Left hindlimb (tissue), 1 donor: ENCODE data around the gene TNRC18.
"Not testable (repeated sequence)": the region's sequence is repeated elsewhere in the genome, so short reads cannot be mapped to it uniquely, and the experiment has no call there.

ENCODE experiments used
- DNase-seq: peaks from one replicate; pipeline ENCODE4 v3.0.0-alpha.2; 2018

The TNRC18 gene

DNA sequence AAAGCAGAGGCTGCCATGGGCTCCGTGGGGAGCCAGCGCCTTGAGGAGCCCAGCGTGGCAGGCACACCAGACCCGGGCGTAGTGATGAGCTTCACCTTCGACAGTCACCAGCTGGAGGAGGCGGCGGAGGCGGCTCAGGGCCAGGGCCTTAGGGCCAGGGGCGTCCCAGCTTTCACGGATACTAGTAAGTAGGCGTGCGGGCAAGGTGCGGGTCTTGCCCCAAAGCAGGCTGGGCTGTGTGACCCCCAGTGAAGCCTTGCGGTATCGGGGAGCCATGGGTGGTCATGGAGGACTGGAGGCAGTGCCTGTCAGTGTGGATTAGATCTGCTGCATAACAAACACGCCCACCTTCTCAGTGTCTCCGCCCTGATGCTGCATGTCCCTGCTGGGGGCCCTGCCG, 135.8 kb downstream of the TNRC18 start:
- DNase-seq, result no peak

DNA sequence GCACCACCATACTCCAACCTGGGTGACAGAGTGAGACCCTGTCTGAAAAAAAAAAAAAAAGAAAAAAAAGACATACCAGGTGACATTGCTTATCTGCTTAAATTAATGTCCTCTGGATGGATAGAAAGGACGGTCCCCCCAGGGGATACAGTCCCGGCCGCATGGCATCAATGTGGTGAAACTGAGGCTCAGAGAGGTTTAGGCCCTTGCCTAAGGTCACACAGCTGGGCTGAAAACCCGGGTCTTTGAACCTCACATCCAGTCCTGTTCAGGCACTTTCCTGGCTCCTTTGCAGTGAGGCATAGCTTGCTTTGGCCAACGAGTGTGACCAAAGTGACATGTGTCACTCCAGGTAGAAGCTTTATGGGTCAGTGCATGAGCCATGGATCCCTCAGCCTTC, 136.3 kb downstream of the TNRC18 start:
- DNase-seq, result not testable (repeated sequence)

DNA sequence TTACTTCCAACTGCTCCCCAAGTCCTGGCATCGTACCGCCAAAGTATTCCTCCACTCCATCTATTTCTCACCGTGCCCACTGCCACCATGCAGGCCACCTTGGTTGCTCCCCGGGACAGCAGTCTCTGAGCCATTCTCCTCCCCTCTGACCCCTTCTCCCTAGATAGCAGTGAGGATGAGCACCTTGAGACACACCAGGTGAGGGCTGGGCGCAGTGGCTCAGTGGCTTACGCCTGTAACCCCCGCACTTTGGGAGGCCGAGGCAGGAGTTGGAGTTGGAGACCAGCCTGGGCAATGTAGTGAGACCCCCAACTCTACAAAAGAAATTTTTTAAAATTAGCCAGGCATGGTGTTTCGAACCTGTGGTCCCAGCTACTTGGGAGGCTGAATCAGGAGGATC, 136.7 kb downstream of the TNRC18 start:
- no peak for DNase-seq

DNA sequence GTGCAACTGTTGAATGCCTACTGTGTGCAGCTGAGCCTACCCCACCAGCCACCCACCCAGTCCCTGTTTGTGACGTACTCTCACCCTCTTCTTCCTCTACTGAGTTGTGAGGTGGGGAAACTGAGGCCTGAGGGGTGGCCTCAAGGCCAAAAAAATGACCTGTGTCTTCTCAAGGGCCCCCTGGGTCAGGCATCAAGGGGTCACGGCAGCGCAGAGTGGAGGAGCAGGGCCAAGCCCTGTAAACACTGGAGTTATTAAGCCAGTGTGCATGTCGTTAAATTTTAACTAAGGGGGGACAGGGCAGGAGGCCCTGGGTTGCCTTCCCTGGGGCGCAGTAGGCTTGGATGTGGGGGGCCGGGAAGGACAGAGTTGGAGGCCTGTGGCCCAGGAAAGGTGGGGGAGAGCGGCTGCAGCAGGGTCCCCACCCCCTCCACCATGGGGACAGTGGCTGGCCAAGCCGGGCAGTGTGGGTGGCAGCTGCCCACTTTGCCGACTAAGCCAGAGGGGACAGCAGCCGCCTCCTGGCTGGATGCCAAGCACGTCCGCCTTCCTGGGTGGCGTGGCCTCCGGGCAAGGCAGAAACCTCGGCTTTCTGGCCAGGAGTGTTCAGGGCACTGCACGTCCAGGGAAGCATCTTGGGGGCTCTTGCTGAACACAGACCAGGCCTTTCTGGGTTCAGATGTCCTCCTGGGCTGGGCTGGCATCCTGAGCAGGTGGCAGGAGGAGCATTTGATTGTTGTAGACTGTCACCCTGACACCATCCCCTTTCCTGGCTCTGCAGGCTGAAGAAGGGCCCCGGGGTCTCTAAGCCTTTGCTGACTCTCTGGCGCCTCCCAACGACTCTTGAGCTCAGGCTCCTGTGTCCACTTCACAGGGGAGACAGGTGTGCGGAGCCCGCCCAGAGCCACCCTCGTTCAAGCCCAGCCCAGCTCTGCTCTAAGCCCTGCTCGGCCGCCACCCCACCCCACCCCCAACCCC, 139.0 kb downstream of the TNRC18 start:
- peak; percentile 81 for DNase-seq

DNA sequence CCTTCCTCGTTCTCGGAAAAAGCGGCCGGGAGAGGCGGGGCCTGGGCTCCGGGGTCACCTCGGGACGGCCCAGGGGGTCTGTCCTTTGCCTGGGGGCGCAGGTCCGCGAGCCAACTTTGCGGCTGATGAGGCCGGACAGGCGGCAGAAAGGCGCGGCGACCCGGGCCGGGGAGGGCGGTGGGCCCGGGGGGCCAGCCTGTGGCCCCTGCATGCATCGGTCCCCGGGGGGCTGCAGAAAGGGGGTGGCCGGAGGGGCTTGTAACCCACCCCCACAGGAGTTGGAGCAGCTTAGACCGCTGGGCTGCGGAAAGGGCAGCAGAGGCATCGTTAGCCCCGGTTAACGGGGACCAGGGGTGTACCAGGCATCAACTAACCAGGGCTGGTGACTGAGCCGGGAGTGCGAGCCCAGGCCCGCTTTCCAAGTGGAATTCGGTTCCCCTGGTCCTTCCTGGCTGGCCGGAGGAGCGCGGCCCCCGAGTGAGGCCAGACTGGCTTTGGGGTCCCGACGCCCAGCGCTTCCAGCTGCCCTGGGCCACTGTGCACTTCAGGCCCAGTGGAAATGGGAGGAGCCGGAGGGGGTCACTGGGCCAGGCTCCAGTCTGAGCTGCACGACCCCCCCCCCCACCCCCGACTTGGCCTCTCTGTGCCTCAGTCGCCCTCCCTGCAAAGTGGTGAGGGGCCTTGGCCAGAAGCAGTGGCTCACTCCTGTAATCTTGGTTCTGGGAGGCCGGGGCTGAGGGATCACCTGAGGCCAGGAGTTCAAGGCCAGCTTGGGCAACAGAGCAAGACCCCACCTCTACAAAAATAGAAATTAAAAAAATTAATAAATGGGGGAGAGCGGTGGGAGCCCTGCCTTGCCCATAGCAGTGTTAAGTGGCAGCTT, 140.0 kb downstream of the TNRC18 start:
- no peak for DNase-seq

DNA sequence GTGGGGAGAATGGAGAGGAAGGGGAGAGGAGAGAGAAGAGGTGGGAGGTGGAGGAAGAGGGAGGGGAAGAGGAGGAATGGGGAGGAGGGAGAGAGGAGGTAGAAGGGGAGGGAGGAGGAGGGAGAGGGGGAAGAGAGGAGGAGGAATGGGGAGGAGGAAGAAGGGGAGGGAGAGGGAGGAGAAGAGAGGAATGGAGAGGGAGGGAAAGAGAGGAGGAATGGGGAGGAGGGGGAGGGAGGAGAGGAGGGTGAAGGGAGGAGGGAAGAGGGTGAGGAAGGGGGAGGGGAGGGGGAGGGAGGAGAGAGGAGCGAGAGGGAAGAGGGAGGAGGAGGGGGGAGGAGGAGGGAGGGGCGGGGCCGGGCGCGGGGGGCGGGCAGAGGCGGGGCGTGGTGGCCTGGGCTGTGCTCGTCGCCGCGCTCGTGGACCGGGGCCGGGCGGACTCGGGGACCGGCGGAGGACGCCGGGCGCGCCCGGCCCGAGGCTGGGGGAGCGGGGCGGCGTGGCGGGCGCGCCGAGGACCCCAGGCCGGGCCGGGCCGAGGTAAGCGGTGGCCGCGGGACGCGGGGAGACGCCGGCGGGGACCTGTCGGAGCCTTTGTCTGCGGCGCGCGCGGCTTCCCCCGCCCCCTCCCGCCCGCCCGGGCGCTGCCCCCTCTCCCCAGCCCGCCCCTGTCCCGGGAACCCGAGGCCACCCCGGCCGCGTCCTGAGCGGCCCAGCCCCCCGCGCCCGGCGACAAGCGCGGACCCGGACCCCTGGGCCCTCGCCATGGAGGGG, 140.9 kb downstream of the TNRC18 start, which contains the start of gene SLC29A4:
Gene SLC29A4 (plus strand): TSS at position 401 of the 774 bp plus-strand sequence. CDS start 4,874 bp downstream, outside the sequence.
- peak; percentile 75 for DNase-seq

DNA sequence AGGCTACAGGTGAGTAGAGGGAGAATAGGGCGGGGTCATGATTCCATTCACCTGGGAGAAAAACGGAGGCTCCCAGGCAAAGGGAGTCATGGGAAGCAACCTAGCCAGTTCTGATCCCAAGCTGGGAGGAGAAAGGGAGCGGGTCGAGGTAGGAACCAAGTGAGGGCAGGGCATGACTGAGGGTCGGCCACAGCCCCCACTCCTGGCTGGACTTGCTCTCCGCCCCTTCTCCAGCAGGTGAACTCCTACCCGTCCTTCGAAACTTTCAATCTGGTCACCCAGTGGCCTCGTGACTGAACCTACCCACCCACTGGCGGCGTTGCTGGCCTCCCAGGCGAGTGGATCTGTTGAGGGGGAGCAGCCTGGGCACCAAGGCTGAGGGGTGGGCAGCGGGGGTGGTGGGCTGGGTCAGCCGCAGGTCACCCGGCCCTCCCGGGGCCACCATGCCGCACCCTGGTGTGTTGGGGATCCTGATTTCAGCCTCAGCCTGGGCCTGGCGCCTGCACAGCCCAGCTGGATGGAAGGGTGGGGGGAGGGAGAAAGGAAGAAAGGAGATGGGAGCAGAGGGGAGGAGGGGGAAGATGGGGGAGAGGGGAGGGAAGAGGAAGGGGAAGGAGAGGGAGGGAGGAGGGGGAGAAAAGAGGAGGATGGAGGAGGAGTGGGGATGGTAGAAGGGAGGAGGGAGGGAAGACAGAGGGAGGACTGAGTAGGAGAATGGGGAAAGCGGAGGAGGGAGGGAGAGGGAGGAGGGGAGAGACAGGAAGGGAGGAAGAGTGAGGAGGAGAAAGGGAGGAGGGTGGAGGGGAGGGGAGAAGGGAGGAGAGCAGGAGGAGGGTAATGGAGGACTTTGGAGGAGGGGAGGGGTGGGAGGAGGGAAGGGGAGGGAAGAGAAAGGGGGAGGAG, 141.8 kb downstream of the TNRC18 start:
- DNase-seq, result not testable (repeated sequence)

DNA sequence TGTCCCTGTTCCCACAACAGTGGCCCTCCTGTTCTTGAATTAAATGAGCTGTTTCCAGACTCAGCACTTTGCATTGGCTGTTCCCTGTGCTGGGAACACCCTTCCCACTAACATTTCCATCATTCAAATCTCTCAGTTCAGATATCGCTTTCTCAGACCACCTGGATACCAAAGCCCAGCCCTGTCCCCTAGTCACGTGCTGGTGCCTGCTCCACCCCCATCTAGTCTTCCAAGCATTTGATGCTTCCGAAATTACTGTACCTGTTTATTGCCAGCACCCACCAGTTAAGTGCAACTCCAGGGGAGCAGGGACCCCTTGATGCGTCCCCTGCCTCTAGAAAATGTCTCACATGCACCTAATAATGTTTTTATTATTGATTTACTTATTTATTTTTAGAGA, 143.9 kb downstream of the TNRC18 start:
- DNase-seq, result no peak

DNA sequence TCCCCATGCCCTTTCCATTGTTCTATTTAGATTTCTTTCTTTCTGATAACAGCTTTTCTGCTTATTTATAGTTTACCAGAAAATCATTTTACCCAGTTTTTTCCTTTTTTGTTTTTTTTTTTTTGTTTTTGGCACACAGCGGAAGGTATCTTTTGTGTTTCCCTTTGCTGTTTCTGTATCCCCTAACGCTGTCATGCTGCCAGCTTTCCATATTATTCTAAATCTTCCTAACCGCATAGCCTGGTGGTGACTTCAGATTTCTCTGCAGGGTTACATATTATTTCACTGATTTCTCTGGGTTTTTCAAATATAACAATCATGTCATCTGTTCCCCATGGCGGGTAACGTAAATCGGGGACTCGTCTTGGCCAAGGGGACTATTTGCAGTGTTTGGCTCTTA, 144.9 kb downstream of the TNRC18 start:
- no peak for DNase-seq

DNA sequence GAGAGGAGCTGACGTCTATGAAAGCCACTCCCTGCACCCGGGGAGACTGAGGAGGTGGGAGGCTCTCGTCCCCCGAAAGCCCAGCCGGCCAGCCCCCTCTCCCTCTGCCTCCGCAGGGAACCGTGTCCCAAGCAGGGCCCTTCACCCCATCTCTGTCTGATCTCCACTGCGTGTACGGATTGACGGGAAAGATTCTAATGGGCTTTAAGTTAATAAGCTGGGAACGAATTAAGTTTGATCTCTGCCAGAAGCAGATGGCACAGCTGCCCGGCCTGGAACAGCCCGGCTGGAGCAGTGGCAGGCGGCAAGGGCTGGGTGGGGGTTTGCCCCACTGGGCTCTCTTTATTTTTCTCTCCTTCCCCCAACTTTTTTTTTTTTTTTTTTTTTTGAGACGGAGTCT, 147.0 kb downstream of the TNRC18 start:
- DNase-seq, result no peak

DNA sequence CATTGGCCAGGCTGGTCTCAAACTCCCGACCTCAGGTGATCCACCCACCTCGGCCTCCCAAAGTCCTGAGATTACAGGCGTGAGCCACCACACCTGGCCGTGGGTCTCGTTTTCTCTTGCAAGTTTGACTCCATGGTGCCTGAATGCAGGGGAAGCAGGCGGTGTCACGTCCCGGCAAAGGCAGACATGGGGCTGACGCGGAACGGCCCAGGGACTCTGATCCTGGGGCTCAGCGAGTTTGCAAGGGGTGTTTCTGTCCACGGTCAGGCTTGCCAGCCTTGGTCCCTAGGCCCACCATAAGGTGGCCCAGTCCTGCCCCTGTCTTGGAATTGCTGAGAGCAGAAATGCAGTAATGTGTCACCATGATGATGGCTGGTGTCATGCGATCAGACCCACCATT, 147.5 kb downstream of the TNRC18 start:
- not testable (repeated sequence) for DNase-seq

DNA sequence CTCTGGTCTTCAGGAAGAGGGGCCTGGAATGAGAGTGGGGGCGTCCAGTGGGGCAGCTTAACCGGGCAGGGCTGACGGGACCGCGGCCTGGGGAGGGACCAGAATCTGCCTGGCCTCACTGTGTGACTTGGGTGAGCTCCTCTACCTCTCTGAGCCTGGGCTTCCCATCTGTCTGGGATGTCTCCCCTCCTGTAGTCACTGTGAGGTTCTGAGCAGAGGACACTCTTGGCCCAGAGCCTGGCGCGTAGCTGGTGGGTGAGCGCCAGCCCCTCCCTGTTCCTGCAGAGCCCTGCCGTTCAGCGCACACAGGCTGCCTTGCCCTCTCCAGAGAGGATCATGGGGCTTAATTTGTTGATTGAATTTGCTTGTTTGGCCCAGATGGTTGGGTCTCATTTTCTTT, 148.1 kb downstream of the TNRC18 start:
- DNase-seq, result not testable (repeated sequence)

DNA sequence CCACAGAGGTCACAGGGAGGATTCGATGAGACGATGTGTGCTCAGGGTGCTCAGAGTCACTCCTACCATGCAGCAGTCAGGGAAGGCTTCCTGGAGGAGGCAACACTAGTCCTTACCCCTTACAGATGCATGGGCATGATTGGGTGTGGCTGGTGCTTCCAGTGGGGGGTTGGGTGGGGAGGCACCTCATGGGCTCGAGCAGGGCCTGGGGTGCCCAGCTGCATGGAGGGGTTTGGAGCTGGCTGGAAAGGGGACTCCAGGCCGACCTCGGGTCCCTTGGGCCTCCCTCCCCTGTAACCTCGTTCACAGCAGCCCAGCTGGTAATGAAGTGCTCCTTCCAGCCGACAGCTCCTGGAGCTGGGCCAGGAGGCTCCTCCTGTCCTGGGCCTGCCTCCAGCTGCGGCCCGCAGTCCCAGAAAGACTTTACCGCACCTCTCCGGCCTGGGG, 148.6 kb downstream of the TNRC18 start:
- DNase-seq, result peak; percentile 66

DNA sequence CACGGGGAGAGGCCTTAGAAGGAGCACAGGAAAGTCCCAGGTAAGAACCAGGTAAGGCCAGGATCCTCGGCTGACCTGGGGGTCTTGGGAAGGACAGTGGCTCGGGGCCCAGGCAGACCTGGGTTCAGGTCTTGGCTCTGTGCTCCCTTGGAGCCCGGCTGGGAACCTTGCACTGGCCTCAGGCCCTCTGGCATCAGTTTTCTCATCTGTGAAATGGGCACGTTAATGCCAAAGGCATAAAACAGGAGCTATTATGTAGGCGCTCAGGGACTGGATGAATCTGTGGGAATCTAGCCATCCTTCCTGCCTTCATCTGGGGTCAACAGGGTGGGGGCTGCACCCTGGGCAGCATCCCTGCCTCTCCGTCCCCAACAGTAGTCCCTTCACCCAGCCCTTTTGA, 149.2 kb downstream of the TNRC18 start:
- DNase-seq, result no peak

DNA sequence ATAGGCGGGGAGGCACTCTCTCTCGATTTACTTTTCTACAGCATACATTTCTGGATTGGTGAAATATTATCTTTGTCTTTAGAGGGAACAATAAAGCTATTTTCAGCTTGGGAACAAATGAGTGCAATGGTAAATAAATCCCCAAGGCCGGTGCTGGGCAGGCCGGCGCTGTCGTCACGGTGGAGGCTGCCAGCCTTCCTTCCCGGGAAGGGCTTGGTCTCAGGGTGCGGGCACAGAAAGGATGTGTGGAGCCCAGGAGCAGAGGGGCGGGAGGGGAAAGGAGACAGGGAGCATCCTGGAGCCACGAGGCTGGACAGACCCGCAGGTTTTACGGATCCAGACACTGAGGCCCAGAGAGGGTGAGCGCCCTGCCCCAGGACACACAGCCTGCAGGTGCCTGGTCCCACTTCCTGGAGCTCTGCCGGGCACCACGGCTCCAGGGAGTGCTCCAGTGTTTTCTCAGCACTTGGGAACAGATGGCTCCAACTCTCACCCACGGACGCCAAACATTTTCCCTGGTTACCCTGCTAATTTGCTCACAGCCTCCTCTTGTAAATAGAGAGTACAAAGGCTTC, 149.7 kb downstream of the TNRC18 start:
- DNase-seq, result not testable (repeated sequence)

DNA sequence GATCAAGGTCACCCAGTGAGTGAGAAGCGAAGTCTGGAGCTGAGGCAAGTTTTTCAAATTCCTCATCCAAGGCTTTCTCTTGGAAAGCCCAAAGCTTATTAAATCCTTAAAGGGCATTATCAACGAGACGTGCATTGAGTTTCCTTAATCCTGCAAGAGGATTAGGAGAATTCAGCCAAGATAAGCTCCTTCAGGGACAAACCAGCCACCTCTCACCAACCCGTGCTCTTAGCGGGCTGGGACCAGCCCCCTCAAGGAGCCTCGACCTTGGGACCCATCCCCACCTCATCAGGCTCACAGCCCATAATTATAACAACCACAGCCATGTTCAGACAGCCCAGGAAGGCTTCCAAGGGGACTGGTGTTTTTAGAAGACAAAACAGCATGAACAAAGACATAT, 152.8 kb downstream of the TNRC18 start:
- DNase-seq, result no peak

DNA sequence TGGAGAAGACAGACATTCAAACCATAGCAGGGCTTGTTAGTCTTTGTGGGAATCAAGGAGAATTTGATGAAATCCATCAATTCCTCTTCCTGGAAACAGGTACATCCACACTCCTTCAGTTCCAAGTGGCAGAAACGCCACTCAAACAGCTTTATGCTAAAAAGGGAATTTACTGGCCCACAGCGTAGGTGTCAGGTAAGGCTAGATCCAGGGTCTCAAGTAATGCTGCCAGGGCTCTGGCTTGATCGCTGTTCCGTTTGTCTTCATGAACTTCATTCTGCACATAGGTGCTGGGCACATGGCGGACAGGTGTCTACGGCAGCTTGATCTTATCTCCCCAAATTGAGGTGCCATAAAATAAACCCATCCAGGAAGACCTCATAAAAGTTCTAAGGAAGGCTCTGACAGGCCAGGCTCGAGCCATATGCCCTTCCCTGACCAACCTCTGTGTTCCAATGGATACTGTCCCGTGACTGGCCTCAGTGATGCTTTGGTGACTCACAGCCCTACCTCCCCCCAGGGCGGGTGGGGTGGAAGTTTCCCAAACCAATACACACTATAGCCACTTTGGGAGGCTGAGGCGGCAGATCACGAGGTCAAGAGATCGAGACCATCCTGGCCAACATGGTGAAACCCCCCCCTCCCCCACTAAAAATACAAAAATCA, 153.5 kb downstream of the TNRC18 start:
- DNase-seq, result not testable (repeated sequence)

DNA sequence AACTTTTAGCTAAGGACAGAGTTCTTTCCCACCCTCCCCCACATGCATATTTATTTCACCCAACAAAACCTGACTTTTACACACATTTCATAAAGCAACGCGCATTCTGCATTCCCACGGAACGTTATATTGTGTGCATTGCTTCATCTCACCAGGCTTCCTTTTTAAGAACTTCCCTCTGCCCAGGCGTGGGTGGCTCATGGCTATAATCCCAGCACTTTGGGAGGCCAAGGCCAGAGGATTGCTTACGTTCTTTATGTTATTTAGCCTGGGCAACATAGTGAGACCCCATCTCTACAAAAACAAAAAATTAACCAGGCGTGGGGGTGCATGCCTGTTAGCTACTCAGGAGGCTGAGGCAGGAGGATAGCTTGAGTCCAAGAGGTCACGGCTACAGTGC, 155.8 kb downstream of the TNRC18 start:
- not testable (repeated sequence) for DNase-seq

DNA sequence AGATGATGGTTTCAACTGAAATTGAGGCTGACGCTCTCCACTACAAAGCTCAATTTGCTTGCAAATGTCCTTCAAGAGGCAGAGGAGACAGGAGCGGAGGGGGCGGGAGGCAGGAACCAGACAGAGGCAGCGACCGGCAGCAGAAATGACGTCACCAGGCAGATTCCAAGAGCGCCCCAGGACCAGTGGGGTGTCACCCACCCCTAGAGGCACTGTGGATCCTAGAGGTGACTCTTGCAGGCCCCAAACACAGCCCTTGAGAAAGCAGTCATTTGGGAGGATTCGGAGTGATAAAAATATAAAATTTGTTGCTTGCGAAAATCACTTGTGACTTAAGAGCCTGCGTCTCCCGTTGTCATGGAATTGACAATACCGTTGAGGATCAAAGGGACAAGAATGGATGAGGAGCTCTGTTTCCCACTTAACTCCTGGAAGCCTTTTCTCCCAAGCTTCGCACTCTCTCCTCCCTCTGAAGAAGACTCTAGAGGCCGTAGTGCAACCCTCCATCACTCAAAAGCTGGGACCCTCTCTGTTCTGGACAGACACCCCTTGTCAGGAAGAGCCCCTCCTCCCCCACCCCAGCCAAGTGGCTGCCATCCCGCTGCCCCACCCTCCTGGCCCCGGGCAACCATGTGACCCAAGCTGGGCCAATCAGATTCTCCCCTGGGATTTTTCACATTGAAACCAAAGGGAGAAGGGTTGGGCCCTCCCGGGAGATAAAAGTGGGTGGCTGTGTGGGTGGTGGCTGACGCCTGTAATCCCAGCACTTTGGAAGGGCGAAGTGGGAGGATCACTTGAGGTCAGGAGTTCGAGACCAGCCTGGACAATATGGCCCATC, 157.2 kb downstream of the TNRC18 start:
- DNase-seq, result no peak
